Measurements from ENCODE around the gene ACTN4.

Gene ACTN4

DNA sequence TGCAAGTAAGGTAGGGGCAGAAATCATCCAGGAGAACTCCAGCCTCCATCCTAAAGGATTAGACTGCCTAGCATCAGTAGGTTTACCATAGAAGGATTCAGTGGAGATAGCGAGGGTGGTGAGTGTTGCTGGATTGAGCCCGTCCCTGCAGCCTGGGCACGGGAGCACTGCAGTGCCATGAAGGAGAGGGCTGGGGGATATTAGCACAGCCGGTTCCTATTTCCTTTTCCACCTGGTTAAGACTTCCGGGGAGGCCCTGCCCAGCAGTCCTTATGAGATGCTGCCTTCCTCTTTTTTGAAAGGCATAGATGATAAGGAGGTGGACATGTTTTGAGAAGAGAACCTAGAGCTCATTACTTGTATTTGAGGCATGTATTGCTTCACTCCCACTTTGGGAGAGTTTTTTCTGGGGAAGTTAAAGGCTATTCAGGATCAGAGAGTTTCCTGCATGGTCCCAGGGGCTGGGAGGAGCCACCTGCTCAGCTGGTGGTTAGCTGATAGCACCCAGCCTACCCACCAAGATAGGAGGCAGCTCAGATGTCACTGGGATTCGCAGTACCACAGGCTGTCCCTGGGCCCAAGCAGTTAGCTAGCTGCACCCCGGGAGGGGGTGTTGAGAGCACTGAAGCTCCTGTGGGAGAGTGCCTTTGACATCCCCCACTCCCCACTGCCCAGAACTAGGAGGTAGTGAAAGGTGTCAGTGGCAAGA is 17.2 kb downstream of the ACTN4 start:
- Histone ChIP-seq H3K9me3 (ENCODE audit: insufficient read depth, low read depth, low read length) (no peaks in the 10 kb centered on the region), H3K9me2 (replicated peaks; ENCODE audit: low read depth, low read length) (no peaks in the 10 kb centered on the region), H2AFZ (ENCODE audit: low read length) (no peak overlapping the region), H3K4me3 (ENCODE audit: low read length, poor library complexity, severe bottlenecking) (peak overlapping the region; percentile 41), H3K4me2 (ENCODE audit: low read depth, low read length, poor library complexity, severe bottlenecking) (peak overlapping the region; percentile 80), H3F3A (ENCODE audit: low read depth) (no peaks in the 10 kb centered on the region), H4K20me1 (ENCODE audit: insufficient read depth, low read length, poor library complexity, severe bottlenecking) (peaks cover 30% of the 10 kb centered on the region), H3K27me3 (ENCODE audit: insufficient read depth, low read length, poor library complexity, severe bottlenecking) (no peaks in the 10 kb centered on the region), H3K9ac (ENCODE audit: low read depth, low read length, poor library complexity, severe bottlenecking) (peak overlapping the region; percentile 75), H3K4me1 (ENCODE audit: insufficient read depth, low read length, poor library complexity, severe bottlenecking) (peaks cover 64% of the 10 kb centered on the region), H3K79me2 (ENCODE audit: insufficient read depth, low read length) (peaks cover 99% of the 10 kb centered on the region), H3K36me3 (ENCODE audit: insufficient read depth, low read length) (peaks cover 21% of the 10 kb centered on the region; the same call in 1 of the 2 replicates)
- TF ChIP-seq EZH2phosphoT487 (IDR thresholded peaks at IDR 0.05; ENCODE audit: borderline replicate concordance): no peak
- TF ChIP-seq, protein P1, sequence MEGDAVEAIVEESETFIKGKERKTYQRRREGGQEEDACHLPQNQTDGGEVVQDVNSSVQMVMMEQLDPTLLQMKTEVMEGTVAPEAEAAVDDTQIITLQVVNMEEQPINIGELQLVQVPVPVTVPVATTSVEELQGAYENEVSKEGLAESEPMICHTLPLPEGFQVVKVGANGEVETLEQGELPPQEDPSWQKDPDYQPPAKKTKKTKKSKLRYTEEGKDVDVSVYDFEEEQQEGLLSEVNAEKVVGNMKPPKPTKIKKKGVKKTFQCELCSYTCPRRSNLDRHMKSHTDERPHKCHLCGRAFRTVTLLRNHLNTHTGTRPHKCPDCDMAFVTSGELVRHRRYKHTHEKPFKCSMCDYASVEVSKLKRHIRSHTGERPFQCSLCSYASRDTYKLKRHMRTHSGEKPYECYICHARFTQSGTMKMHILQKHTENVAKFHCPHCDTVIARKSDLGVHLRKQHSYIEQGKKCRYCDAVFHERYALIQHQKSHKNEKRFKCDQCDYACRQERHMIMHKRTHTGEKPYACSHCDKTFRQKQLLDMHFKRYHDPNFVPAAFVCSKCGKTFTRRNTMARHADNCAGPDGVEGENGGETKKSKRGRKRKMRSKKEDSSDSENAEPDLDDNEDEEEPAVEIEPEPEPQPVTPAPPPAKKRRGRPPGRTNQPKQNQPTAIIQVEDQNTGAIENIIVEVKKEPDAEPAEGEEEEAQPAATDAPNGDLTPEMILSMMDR (conservative IDR thresholded peaks at IDR 0.05; ENCODE audit: low read length): no peak

DNA sequence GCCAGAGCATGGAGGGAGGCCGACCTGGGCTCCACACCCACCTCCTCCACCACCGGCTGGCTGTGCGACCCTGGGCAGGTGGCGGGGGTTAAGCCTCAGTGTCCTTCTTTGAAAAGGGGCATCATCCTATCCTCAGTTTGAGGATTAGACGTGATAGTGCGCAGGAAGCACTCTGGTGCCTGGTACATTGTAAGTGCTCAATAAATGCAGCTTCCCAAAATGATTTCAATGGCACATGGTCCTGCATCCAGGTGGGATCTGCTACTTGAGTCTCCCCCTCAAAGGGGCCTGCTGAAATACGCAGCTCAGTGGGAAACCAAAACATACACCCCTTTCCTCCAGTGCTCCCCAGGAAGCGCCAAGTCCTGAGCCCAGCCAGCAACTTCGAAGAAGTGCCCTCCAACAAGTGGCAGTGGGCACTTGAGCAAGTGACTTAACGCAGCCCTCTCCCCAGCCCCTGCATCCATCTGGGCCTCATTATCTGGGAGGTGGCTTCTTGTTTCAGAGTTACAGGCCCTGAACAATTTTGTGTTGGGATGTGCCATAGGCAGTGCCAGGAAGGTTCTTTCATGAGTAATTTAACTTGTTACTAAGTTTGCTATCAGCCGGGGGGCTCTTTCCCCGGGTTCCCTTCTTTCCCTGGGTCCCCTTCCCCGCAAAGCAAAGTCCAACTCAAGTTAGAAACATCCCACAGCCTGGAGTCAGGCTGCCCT is 17.9 kb downstream of the ACTN4 start:
- Histone ChIP-seq H3K79me2 (ENCODE audit: insufficient read depth, low read length) (peaks cover 99% of the 10 kb centered on the region), H3F3A (ENCODE audit: low read depth) (no peaks in the 10 kb centered on the region), H4K20me1 (ENCODE audit: insufficient read depth, low read length, poor library complexity, severe bottlenecking) (peaks cover 23% of the 10 kb centered on the region), H2AFZ (ENCODE audit: low read length) (no peak overlapping the region), H3K36me3 (ENCODE audit: insufficient read depth, low read length) (peaks cover 21% of the 10 kb centered on the region; the same call in 1 of the 2 replicates), H3K9me2 (replicated peaks; ENCODE audit: low read depth, low read length) (no peaks in the 10 kb centered on the region), H3K4me2 (ENCODE audit: low read depth, low read length, poor library complexity, severe bottlenecking) (peak overlapping the region; percentile 80), H3K4me1 (ENCODE audit: insufficient read depth, low read length, poor library complexity, severe bottlenecking) (peaks cover 70% of the 10 kb centered on the region), H3K27me3 (ENCODE audit: insufficient read depth, low read length, poor library complexity, severe bottlenecking) (no peaks in the 10 kb centered on the region), H3K4me3 (ENCODE audit: low read length, poor library complexity, severe bottlenecking) (peak overlapping the region; percentile 41), H3K9ac (ENCODE audit: low read depth, low read length, poor library complexity, severe bottlenecking) (peak overlapping the region; percentile 75), H3K9me3 (ENCODE audit: insufficient read depth, low read depth, low read length) (no peaks in the 10 kb centered on the region)
- TF ChIP-seq, protein P1 (conservative IDR thresholded peaks at IDR 0.05; ENCODE audit: low read length): no peak
- no peak for TF ChIP-seq EZH2phosphoT487 (IDR thresholded peaks at IDR 0.05; ENCODE audit: borderline replicate concordance)

DNA sequence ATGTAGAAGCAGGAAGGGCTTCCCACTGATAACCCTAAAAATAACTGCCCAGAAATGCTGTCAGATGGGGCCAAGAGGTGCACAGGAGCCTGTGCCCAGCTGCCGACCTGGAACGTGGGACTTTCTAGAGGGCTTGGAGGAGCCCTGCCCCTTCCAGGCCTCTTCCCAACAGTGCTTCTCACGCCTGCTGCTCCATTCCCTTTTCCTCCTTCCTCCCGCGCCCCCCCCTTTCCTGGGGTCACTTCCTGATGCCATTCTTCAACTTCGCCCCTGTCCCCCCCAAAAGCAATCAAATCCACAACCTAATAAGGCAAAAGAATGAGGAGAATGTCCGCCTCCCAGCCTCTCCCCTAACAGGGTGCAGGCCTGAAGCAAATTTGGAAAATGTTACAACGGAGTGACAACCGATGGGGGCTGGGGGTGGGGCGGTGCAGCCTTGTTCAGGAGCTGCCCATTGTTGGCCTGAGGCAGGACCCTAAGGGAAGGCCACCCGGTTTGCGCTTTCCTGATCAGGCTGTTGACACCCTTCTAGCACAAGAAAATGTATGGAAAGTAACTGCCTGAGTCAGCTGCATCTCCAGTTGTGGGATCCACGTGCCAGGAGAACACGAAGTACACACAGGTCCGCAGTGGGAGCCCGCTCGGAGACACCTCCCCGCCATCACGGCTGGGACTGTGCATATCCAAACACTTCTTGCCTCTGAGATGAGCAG is 18.7 kb downstream of the ACTN4 start:
- Histone ChIP-seq H3K4me1 (ENCODE audit: insufficient read depth, low read length, poor library complexity, severe bottlenecking) (peaks cover 75% of the 10 kb centered on the region), H3K4me3 (ENCODE audit: low read length, poor library complexity, severe bottlenecking) (peak overlapping the region; percentile 48), H3K9me3 (ENCODE audit: insufficient read depth, low read depth, low read length) (no peaks in the 10 kb centered on the region), H3F3A (ENCODE audit: low read depth) (peaks cover 3% of the 10 kb centered on the region; the same call in 1 of the 2 replicates), H2AFZ (ENCODE audit: low read length) (no peak overlapping the region), H3K27me3 (ENCODE audit: insufficient read depth, low read length, poor library complexity, severe bottlenecking) (no peaks in the 10 kb centered on the region), H3K9me2 (replicated peaks; ENCODE audit: low read depth, low read length) (no peaks in the 10 kb centered on the region), H3K79me2 (ENCODE audit: insufficient read depth, low read length) (peaks cover 99% of the 10 kb centered on the region), H3K4me2 (ENCODE audit: low read depth, low read length, poor library complexity, severe bottlenecking) (peak overlapping the region; percentile 80), H3K9ac (ENCODE audit: low read depth, low read length, poor library complexity, severe bottlenecking) (peak overlapping the region; percentile 75), H4K20me1 (ENCODE audit: insufficient read depth, low read length, poor library complexity, severe bottlenecking) (peaks cover 18% of the 10 kb centered on the region), H3K36me3 (ENCODE audit: insufficient read depth, low read length) (peaks cover 14% of the 10 kb centered on the region; the same call in 1 of the 2 replicates)
- TF ChIP-seq, protein P1 (conservative IDR thresholded peaks at IDR 0.05; ENCODE audit: low read length): no peak
- no peak for TF ChIP-seq EZH2phosphoT487 (IDR thresholded peaks at IDR 0.05; ENCODE audit: borderline replicate concordance)
